ENCODE data around the gene FAM117A.
"Not testable (repeated sequence)": the region's sequence is repeated elsewhere in the genome, so short reads cannot be mapped to it uniquely, and the experiment has no call there.

FAM117A gene

DNA sequence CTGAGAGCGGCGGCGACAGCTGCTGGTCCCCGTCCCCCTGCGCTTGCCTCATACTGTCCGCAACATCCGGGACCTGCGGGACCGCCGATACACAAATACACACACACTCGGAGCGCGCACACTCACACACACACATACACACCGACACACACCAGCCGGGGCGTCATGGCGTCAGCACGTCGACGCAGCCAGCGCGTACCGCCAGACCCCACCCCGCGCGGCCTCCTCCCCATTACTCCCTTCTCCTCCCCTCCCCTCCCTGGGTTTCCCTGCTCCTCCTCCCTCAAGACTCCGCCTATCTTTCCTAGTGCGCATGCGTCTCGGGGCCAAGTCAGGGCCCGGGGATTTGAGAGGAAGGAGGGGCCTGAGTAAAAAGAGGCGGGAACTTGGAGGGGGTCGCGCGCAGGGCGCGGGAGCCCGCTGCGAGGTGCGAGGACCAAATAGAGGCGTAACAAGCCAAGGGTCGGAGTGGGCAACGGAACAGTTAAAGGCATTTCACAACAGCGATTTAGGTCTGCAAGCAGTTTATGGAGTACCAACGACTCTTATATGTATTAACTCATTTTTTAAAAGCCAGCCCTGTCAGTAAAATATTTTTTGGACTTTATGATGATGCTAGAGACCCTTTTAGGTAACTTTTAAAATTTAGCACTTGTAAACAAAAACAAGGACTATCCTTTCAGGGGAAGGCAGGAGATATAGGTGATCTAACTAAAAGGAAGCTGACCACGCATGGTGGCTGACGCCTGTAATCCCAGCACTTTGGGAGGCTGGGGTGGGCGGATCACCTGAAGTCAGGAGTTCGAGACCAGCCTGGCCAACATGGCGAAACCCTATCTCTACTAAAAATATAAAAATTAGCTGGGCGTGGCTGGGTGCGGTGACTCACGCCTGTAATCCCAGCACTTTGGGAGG is 85.7 kb downstream of the FAM117A start, which contains the start of gene SPOP:
Gene SPOP, minus strand, starts transcription at position 165 of the 915 bp plus-strand sequence. CDS start 55,287 bp downstream, outside the sequence.
- DNase-seq (ENCODE audit: low read depth) = peak; percentile 99

DNA sequence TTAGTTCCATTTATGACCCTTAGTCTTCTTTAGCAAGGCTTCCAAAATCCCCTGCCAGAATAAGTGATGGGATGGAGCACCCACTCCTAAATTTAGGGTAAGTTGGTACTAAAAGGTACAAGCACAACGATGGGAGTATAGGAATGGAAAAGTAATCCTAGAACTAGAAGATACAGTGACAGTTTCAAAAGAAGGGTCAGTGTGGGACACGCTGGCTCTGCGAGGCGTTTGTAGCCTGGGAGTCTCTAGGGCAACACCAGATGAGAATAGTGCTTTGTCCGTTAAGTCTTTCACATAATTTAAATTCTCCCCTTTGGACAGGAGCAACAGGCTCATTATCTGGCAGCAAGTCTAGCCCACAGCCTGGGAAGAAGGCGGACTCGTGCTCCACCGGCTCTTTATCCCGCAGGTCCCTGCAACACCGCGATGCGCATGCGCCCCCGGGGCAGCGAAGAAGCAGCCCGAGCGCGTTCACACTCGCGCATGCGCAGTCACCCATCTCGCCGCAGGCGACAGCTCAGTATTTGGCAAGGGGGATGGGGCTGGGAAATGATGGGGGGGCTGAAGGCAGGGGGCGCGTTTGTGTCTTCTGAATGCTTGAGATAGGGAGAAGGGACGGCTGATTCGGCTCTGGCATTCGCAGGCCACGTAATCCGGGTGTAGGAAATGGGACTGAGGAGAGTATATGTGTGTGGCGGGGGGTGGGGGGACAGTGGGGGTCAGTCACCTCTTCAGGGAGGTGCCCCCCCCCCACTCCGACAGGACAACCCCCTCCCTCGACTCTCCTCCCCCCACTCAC is 86.6 kb downstream of the FAM117A start:
- DNase-seq (ENCODE audit: low read depth) = peak; percentile 89

DNA sequence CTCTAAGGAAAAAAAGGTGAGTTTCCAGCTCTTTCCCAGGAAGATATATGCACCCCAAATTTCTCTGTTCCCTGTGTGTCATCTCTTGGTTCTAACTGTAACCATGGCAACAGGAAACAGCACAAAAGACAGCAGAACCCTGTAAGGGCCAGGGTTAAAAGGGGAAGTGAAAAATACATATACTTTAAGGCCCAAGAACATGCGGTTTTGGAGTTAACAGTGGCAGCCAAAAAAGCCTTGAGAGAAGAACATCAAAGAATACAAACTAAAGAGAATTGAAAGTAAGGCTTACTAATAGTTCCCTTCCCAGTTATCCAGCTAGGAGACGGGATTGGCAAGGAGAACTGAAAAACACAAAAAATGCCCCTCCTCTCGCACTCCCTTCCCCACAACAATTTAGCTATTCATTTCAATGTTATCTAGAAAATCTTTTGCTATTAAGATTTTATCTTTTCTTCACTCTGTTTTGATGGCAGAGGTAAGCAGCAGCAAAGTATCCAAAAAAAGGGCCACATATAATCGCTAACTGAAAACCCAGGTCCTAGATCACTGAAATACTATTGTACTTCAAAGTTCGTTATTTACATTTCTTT is 87.6 kb downstream of the FAM117A start:
- DNase-seq (ENCODE audit: low read depth) = peak; percentile 63

DNA sequence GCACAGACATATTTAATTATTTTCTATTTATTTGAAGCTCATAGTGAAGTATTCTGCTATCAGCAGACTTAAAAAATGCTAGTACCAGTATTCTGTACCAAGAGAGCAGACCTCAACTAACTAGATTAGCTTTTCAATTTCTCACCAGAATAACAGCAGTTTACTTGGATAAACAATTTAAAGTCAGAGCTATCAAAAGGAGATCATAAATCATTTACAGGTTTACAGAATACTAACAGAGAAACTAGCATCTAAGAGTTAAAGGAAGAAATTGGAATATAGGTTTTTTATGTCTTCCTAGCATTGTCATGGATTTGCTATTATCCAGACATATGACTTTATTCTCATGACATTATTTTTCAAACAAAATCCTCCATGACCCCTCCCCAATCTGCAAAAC is 89.4 kb downstream of the FAM117A start:
- no peak for DNase-seq (ENCODE audit: low read depth)

DNA sequence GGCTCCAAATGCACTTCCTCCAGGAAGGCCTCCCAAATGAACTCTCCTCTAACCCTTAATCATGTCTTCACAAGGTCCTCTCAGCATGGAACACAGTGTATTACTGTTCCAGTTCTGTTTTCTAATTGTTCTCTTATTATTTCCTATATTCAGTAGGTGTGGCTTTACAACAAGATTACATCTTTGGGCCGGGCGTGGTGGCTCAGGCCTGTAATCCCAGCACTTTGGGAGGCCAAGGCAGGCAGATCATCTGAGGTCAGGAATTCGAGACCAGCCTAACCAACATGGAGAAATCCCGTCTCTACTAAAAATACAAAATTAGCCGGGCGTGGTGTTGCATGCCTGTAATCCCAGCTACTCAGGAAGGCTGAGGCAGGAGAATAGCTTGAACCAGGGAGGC is 90.3 kb downstream of the FAM117A start:
- not testable (repeated sequence) for DNase-seq (ENCODE audit: low read depth)

DNA sequence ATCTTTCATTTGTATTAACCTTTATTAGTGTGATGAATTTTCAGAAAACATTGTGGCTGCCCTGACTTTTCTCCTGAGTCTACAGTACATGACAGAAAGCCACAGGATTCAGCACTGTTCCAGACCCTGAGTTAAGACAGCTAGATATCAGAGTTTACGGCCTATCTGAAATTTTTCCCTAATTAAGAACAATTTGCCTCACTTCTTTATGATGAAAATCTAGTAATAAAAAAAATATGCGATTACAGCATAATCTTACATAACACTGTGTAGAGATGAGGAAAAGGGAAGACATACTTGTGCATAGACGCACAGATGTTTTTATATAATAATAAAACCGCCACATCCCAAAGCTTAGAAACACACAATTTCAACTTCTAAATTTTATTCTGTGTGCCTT is 93.3 kb downstream of the FAM117A start:
- no peak for DNase-seq (ENCODE audit: low read depth)

DNA sequence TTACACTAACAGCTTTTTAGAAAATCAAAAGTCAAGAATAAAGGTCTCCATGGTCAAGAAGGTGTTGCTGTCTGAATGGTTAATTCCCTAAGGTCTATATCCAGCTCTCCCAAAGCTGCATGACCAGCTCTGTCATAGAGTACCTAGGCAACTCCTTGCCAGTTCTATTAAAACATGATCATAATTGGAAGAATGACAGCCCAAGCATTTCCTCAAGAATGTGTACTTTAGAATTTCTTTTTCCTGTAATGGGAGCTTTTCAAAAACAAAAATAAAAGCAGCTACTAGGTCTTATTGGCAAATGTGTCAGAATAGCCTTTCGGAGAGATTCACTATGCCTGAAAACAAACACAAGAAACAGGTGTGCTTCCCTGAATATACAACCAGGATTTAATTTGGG is 93.9 kb downstream of the FAM117A start:
- no peak for DNase-seq (ENCODE audit: low read depth)

DNA sequence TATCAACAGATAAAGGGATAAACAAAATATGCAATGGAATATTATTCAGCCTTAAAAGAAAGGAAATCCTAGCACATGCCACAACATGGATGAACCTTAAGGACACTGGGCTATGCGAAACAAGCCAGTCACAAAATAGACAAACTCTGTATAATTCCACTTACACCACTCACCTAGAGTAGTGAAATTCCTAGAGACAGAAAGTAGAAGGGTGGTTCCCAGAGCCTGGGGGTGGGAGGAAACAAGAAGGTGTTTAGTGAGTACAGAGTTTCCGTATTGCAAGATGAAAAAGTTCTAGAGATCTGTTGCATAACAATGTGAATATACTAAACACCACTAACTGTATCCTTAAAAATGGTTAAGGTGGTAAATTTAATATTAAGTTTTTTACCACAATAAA is 96.1 kb downstream of the FAM117A start:
- DNase-seq (ENCODE audit: low read depth) = no peak

DNA sequence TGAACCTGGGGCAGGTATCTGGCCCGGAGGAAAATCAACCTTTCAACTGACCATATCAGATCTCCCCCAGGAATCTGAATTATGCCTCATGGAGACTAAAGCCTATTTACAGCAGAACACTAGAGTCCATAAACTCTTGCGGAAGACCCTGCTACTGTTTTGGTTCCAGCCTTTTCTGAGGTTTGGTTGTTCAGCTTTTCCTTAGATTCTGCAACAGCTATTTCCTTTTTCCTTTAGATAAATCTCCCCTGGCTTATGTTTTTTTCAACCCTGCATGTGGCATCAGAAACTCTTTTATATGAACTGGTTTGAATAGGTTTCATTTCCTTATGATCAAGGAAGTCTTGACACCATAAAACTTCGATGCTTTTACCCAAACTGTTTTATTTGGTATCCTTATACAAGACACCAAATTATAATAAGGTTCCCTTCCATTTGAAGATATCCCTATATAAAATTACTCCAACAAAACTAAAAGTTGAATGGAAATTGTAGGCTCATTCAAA is 99.2 kb downstream of the FAM117A start:
- no peak for DNase-seq (ENCODE audit: low read depth)
